Karpas-422 (cell line): ENCODE data around the gene EME2. TPM values are rescaled to one million over a fixed set of nuclear protein-coding genes. Genes with fewer than 3 reads are reported as not detected.
A peak's percentile ranks its signal among the peaks of the same experiment; 100 is the strongest.

Experiments
- DNase-seq: peaks from one replicate; pipeline ENCODE4 v3.0.0-alpha.2; 2015
- H2AFZ ChIP-seq: fragments of 200-600 bp; sonication (generic); 2 replicates; pipeline ENCODE4 v1.6.1; 2014; ENCODE audit warnings: antibody characterized with exemption, low read length, mixed read lengths
- H3K27ac ChIP-seq: fragments of 200-600 bp; sonication (generic); 2 replicates; pipeline ENCODE4 v1.5.1; 2014; ENCODE audit warnings: mild to moderate bottlenecking, low read length, moderate library complexity
- H3K27me3 ChIP-seq: fragments of 200-600 bp; sonication (generic); 2 replicates; pipeline ENCODE4 v1.6.1; 2014; ENCODE audit warnings: low read length, mixed read lengths
- H3K36me3 ChIP-seq: fragments of 200-600 bp; sonication (generic); 2 replicates; pipeline ENCODE4 v1.6.1; 2014; ENCODE audit warnings: low read length, mixed read lengths; ENCODE audit not compliant: insufficient read depth
- H3K4me1 ChIP-seq: fragments of 200-600 bp; sonication (generic); 2 replicates; pipeline ENCODE4 v1.6.1; 2014; ENCODE audit warnings: mild to moderate bottlenecking, low read length, mixed read lengths
- H3K4me2 ChIP-seq: fragments of 200-600 bp; sonication (generic); 2 replicates; pipeline ENCODE4 v1.6.1; 2014; ENCODE audit warnings: low read length, low read depth, mild to moderate bottlenecking; ENCODE audit not compliant: poor library complexity, severe bottlenecking
- H3K4me3 ChIP-seq: fragments of 200-600 bp; sonication (generic); 2 replicates; pipeline ENCODE4 v1.5.1; 2014; ENCODE audit warnings: mild to moderate bottlenecking, antibody characterized with exemption, low read length, mixed read lengths
- H3K79me2 ChIP-seq: fragments of 200-600 bp; sonication (generic); 2 replicates; pipeline ENCODE4 v1.6.1; 2014; ENCODE audit warnings: mild to moderate bottlenecking, low read length, mixed read lengths
- H3K9ac ChIP-seq: fragments of 200-600 bp; sonication (generic); 2 replicates; pipeline ENCODE4 v1.6.0; 2014; ENCODE audit warnings: low read length
- H3K9me2 ChIP-seq: fragments of 200-600 bp; sonication (generic), shearing (Covaris generic); replicated peaks from 2 replicates; pipeline ENCODE4 v1.6.0; 2014; ENCODE audit warnings: mild to moderate bottlenecking, low read length, moderate library complexity; ENCODE audit not compliant: insufficient read depth
- H3K9me3 ChIP-seq: fragments of 300-700, 200-600 bp; sonication (generic); 2 replicates; pipeline ENCODE4 v1.6.1; 2014; ENCODE audit warnings: low read length, mixed read lengths
- H4K20me1 ChIP-seq: fragments of 200-600 bp; sonication (generic); 2 replicates; pipeline ENCODE4 v1.6.1; 2014; ENCODE audit warnings: mild to moderate bottlenecking, antibody characterized with exemption, low read length, low read depth; ENCODE audit not compliant: insufficient read depth
- small RNA-seq: library from RNA; depleted of rRNA; stranded (forward); fragments of <200 nt; gene quantifications from one replicate; pipeline ENCODE3, GENCODE V24; 2014
- total RNA-seq: library from RNA; depleted of rRNA; stranded (reverse); fragments of >200 nt; shearing (Covaris generic); gene quantifications from 2 replicates; pipeline ENCODE4 v1.2.3, GENCODE V29; 2014; ENCODE audit warnings: low replicate concordance; rRNA removed

EME2 gene
- total RNA-seq, 1 experiment from 2014 or later: 7.7 TPM

GRCh38 chr16:1825381-1825863 is 52.8 kb downstream of the EME2 start:
- Histone ChIP-seq H3K27me3 (no peaks in the 10 kb centered on the region), H3K79me2 (peaks cover 19% of the 10 kb centered on the region), H4K20me1 (no peaks in the 10 kb centered on the region), H3K4me2 (peak overlapping the region; percentile 86), H3K9ac (peak overlapping the region; percentile 71), H3K4me3 (peak overlapping the region; percentile 74), H3K36me3 (no peaks in the 10 kb centered on the region), H3K9me3 (no peaks in the 10 kb centered on the region), H3K27ac (no peak overlapping the region), H3K4me1 (peaks cover 31% of the 10 kb centered on the region), H3K9me2 (no peaks in the 10 kb centered on the region), H2AFZ (no peak overlapping the region)
- no peak for DNase-seq

Small RNAs within 50 kb of the gene (small RNA-seq; reads per million reads assigned to genes)
- gene MIR3177: 0.16 reads per million

Other genes with a start within 250 kb of the EME2 start
- not detected in 2 replicates for gene TMEM204, start 239.1 kb upstream of the EME2 start, total RNA-seq
- 13.6 and 16.1 TPM in 2 replicates for gene IFT140, start 160.7 kb upstream of the EME2 start, total RNA-seq
- gene CRAMP1, start 160.4 kb upstream of the EME2 start, total RNA-seq: 7.6 TPM in 2 replicates
- 26.2 and 35.6 TPM in 2 replicates for gene JPT2, start 94.5 kb upstream of the EME2 start, total RNA-seq
- 59.2 and 82.4 TPM in 2 replicates for gene MAPK8IP3, start 66.6 kb upstream of the EME2 start, total RNA-seq
- gene NME3, start 1.3 kb upstream of the EME2 start, total RNA-seq: 35.9 and 83.0 TPM in 2 replicates
- 101 and 177 TPM in 2 replicates for gene MRPS34, start 324 bp downstream of the EME2 start, total RNA-seq
- 38.5 and 73.9 TPM in 2 replicates for gene SPSB3, start 9.8 kb downstream of the EME2 start, total RNA-seq
- gene NUBP2, start 10.2 kb downstream of the EME2 start, total RNA-seq: 35.9 and 66.3 TPM in 2 replicates
- gene IGFALS, start 20.9 kb downstream of the EME2 start, total RNA-seq: not detected in 2 replicates
- gene HAGH, start 54.0 kb downstream of the EME2 start, total RNA-seq: 38.4 and 126 TPM in 2 replicates
- gene FAHD1, start 54.4 kb downstream of the EME2 start, total RNA-seq: 12.6 and 24.6 TPM in 2 replicates
- gene MEIOB, start 99.4 kb downstream of the EME2 start, total RNA-seq: not detected in 2 replicates
- gene HS3ST6, start 145.6 kb downstream of the EME2 start, total RNA-seq: not detected in 2 replicates
- gene MSRB1, start 170.4 kb downstream of the EME2 start, total RNA-seq: 4.8 and 18.1 TPM in 2 replicates
- not detected in 2 replicates for gene RPL3L, start 181.9 kb downstream of the EME2 start, total RNA-seq
- gene NDUFB10, start 186.7 kb downstream of the EME2 start, total RNA-seq: 288 and 537 TPM in 2 replicates
- gene RPS2, start 192.0 kb downstream of the EME2 start, total RNA-seq: 3,837 and 4,799 TPM in 2 replicates
- gene RNF151, start 194.0 kb downstream of the EME2 start, total RNA-seq: not detected in 2 replicates
- gene TBL3, start 199.2 kb downstream of the EME2 start, total RNA-seq: 25.4 and 48.6 TPM in 2 replicates
- not detected in 2 replicates for gene NOXO1, start 208.7 kb downstream of the EME2 start, total RNA-seq
- gene GFER, start 211.4 kb downstream of the EME2 start, total RNA-seq: 17.0 and 43.8 TPM in 2 replicates
- 5.3 and 16.3 TPM in 2 replicates for gene SYNGR3, start 217.2 kb downstream of the EME2 start, total RNA-seq
- gene ZNF598, start 237.0 kb downstream of the EME2 start, total RNA-seq: 12.6 and 20.5 TPM in 2 replicates
- 3.0 TPM in 1 of 2 replicates, not detected in the other for gene NPW, start 247.0 kb downstream of the EME2 start, total RNA-seq